IMR-90 (cell line): Measurements from ENCODE around the gene HEXD.

Experiments used
- BHLHE40 ChIP-seq: fragments of 150-350 bp; IDR thresholded peaks from 2 replicates; pipeline ENCODE4 v1.6.1; 2016; ENCODE audit warnings: mild to moderate bottlenecking, low read depth, low read length
- CEBPB ChIP-seq: IDR thresholded peaks from 2 replicates; pipeline ENCODE4 v1.6.1; 2012; ENCODE audit warnings: low read depth, low read length, improper control_type of control experiment
- CTCF ChIP-seq: conservative IDR thresholded peaks from 2 replicates; pipeline ENCODE4 v1.5.1; 2012; ENCODE audit warnings: mild to moderate bottlenecking, low read depth, low read length, improper control_type of control experiment
- POLR2A ChIP-seq: IDR thresholded peaks from 2 replicates; pipeline ENCODE4 v1.6.1; 2012; ENCODE audit warnings: mild to moderate bottlenecking, low read depth, low read length
- RAD21 ChIP-seq: IDR thresholded peaks from 2 replicates; pipeline ENCODE4 v1.6.1; 2012; ENCODE audit warnings: low read length, improper control_type of control experiment
- RFX5 ChIP-seq: IDR thresholded peaks from 2 replicates; pipeline ENCODE4 v1.8.0; 2012; ENCODE audit warnings: low read depth, mild to moderate bottlenecking, low read length, moderate library complexity
- SMC3 ChIP-seq: fragments of 150-350 bp; IDR thresholded peaks from 2 replicates; pipeline ENCODE4 v1.6.1; 2016; ENCODE audit warnings: low read depth, mild to moderate bottlenecking, antibody characterized with exemption, low read length, moderate library complexity

- TF ChIP-seq CTCF: no peak
- no peak for TF ChIP-seq POLR2A
- no peak for TF ChIP-seq BHLHE40
- no peak for TF ChIP-seq CEBPB
- no peak for TF ChIP-seq RFX5
- TF ChIP-seq RAD21: no peak
- TF ChIP-seq SMC3: no peak
Observed at GRCh38 chr17:82412535-82413520, 5.3 kb upstream of the HEXD start.
